HG03558 (cell line): Measurements from ENCODE around the gene ZNF629.

Experiments used
- ATAC-seq: cut with Tn5 transposase; IDR thresholded peaks from one replicate; pipeline ENCODE4 v1.9.1; 2021; ENCODE audit warnings: moderate number of reproducible peaks; ENCODE audit not compliant: unreplicated experiment; ENCODE audit errors: extremely low read depth

ZNF629 gene

GRCh38 chr16:30787613-30788378, 791 bp upstream of the ZNF629 start:
- no peak for ATAC-seq

DNA sequence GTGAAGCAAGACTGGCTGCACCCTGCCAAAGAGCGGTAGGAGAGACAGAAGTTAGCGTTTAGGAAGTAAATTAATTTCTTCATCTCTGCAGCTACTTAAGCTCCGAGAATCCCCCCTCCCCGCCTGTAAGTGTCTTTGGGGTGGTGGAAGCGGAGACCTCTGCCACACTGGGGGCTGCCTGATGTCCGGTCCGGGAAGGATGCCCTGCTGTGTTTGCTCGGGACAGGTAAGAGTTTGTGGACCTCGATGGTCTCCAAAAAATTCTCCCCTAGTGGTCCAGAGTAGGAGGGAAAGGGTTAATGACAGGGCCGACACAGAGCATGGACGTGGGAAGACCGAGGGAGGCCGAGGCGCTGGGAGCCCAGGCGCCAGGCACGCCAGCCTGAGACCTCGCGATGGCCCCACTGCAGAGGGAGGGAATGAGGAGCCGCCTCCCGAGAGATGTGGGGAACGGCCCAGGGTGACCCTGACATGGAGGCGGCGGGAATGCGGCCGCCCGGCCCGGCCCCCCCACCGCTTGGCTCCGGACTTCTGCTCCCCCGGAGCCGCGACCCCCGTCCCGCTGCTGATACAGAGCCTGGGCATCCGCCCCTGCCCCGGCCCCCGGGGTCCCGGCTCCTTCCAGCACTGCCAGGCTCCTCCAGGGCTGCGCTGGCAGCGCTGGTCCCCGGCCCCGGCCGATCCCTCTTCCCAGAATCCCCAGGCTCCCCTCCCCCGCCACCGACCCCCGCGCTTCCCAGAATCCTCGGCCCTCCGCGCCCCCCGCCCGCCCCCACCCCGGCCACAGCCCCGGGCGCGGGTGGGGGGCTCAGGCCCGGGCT, 680 bp downstream of the ZNF629 start:
- ATAC-seq, result no peak

DNA sequence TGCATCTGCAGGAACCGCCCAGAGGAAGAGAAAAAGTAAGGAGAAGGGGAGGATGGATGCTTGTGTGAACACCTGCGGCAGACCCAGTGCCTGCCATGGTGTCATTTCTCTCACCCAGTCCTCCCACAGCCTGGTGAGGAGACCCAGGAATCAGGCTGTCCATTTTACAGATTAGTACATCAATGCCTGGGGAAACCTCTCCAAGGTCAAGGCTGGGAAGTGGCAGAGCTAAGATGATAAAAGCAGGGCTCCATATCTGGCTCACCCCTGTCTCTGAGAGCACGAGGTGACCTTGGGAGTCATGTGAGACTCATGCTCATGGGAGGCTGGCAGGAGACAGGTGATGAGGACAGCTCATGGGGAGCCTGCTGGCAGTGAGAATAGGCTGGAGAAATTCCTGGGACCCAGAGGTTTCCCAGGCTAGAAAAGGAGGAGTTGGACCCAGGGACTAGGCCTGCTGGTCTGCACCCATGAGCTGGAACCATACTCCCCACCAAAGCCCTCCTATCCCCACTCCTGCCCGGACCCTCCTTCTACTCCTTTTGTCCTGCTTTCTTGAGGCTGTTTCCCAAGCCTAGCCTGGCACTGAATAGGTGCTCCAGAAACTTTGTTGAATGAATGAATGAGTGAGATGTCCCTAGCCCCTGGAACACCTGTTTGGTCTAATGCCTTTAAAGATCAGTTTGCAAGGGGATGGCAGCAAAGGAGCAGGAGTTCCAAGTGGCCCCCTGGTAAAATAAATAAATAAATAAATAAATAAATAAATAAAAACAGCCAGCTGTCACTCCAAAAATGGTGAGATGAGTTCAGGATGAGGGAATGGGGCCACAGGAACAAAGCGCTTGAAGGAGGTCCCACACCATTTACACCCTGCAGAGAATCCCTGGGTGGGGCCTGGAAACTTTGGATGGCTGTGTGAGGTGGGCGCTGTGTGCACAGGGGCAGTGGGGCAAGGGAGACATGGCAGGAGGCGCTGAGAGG, 1.6 kb downstream of the ZNF629 start:
- no peak for ATAC-seq

DNA sequence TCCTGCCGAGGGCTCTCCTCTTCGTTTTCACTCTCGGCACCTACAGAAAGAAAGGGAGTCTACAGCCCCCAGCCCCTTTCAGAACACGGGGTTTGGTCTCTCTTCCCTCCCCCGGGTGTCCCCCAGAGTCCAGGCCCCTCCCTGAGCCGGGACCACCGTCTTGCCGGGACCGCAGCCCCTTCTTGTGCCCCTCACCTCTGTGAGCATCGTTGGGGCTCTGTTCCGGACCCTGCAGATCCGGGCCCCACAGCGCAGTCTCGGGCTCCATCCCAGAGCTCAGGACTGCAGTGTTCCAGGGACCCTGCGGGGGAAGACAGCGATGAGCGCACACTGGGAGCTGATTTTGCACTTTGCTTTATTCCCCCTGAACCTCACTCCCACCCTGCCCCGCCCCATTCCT, 2.8 kb downstream of the ZNF629 start:
- no peak for ATAC-seq

- ATAC-seq, result no peak
Measured at GRCh38 chr16:30783280-30784109, 3.5 kb downstream of the ZNF629 start.

DNA sequence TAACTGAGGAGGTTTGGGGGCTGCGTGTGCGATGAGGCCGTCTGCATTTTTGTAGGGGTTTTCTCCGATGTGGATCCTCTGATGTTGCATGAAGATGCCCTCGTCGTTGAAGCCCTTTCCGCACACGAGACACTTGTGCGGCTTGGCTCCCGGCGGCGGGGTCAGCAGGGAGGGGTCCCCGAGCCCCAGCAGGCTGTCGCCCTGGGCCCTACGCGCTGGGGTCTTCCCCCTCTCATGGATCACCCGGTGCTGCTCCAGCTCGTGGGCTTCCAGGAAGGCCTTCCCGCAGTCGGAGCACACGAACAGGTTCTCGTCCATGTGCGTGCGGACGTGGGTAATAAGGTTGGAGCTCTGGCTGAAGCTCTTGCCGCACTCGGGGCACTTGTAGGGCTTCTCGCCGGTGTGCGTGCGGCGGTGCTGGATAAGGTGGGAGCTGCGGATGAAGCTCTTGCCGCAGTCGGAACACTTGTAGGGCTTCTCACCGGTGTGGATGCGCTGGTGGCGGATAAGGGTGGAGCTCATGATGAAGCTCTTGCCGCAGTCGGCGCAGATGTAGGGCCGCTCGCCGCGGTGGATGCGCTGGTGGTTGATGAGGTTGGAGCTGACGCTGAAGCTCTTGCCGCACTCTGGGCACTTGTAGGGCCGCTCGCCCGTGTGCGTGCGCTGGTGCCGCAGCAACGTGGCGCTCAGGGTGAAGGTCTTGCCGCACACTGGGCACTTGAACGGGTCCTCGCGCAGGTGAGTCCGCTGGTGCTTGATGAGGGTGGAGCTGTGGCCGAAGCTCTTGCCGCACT, 4.3 kb downstream of the ZNF629 start:
- no peak for ATAC-seq

DNA sequence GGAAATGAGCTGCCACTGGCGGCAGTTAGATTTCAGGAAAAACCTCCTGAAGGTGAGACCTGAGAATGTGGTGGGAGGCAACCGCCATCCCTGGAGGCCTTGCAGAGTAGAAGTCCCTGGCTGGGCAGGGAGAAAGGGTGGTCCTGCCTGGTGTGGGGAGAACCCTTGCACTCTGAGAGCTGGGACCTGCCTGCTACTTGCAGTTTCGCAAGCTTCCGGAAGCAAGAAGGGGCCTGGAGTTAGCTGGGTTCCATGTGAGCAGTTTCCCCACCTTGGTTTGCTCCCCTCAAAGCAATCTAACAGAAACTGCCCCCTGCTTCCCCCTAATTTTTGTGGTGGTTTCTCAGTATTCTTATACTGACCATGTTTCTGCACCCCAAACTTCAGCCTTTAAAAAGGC, 6.5 kb downstream of the ZNF629 start:
- ATAC-seq, result no peak

DNA sequence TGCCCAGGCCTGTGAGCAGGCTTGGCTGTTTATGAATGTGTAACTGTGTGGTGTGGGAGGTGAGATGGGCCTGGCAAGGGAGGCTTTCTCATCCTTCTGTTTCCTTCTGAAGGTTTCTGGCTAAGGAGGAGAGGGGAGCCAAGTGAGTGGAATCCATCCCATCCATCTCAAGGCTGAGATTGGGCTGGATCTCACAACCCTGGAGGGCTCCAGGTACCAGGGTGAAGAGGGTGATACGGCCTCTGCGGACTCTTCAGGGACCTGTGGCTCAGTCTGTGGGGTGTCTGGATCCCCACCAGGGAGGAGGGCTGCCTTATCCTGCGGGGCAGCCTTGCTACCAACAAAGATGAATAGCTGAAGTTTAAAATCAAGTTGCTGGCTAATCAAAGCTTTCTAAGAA, 7.0 kb downstream of the ZNF629 start:
- ATAC-seq, result no peak

GRCh38 chr16:30779596-30779995, 7.4 kb downstream of the ZNF629 start:
- ATAC-seq, result no peak

- ATAC-seq, result no peak
Measured at GRCh38 chr16:30778549-30779244, 8.3 kb downstream of the ZNF629 start.

- no peak for ATAC-seq
Measured at GRCh38 chr16:30777591-30778297, 9.3 kb downstream of the ZNF629 start.

- ATAC-seq, result no peak
Measured at GRCh38 chr16:30775392-30776188, 11.4 kb downstream of the ZNF629 start.

DNA sequence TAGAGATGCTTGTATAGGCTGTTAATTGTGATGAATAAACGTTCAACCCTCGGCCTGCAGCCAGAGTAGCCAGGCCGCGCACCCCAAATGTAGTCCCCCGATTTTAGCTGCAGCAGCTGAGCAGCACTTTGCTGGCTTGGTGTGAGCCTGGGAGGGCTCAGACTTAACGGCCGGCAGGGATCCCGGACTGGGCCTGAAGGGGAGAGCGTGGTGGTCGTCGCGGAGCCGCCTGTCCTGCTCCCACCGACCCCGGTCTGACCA, 11.9 kb downstream of the ZNF629 start:
- no peak for ATAC-seq

- ATAC-seq, result no peak
Measured at GRCh38 chr16:30774367-30775130, 12.5 kb downstream of the ZNF629 start.

- ATAC-seq, result no peak
Measured at GRCh38 chr16:30773826-30774225, 13.2 kb downstream of the ZNF629 start.

GRCh38 chr16:30771726-30772125, 15.3 kb downstream of the ZNF629 start:
- no peak for ATAC-seq
